HepG2 (cell line): Measurements from ENCODE around the gene TPSAB1. TPM values are rescaled to one million over a fixed set of nuclear protein-coding genes. Genes with fewer than 3 reads are reported as not detected.

ENCODE experiments used
- GTF3A ChIP-seq: sonication (generic); formaldehyde crosslinking; conservative IDR thresholded peaks from 2 replicates; pipeline ENCODE4 v1.4.0; 2020; ENCODE audit warnings: mild to moderate bottlenecking, missing genetic modification reagents
- HNRNPL ChIP-seq: fragments of 200-400 bp; formaldehyde crosslinking; IDR thresholded peaks from 2 replicates; pipeline ENCODE4 v1.6.1; 2017; ENCODE audit warnings: mild to moderate bottlenecking, low read depth, low read length
- NR2F2 ChIP-seq: IDR thresholded peaks from 2 replicates; pipeline ENCODE4 v1.6.1; 2012; ENCODE audit warnings: low read depth, inconsistent platforms, borderline replicate concordance
- U2AF1 ChIP-seq: fragments of 200-400 bp; formaldehyde crosslinking; optimal IDR thresholded peaks from 2 replicates; pipeline ENCODE3; 2017; ENCODE audit warnings: mild to moderate bottlenecking, low read depth, low read length
- ZBTB7A ChIP-seq: sonication (generic); formaldehyde crosslinking; IDR thresholded peaks from 2 replicates; pipeline ENCODE4 v1.8.0; 2022; ENCODE audit warnings: mild to moderate bottlenecking, missing genetic modification reagents
- ZNF331 ChIP-seq: sonication (generic); formaldehyde crosslinking; IDR thresholded peaks from 2 replicates; pipeline ENCODE4 v1.4.0; 2020; ENCODE audit warnings: missing genetic modification reagents
- polyA plus RNA-seq, 8 experiments: library from polyadenylated mRNA; depleted of rRNA in 3 of 8; stranded (reverse) in 7 of 8; unstranded in 1 of 8; fragments of >200 nt; fragmentation: Illumina TruSeq in 4 of 8; extraction: Trizol in 4 of 8; gene quantifications; 2 replicates each; pipeline versions ENCODE4 v1.2.1 to v1.2.3, GENCODE V29; 2011 to 2016; ENCODE audit warnings: low read depth in 4 of 8, missing spikeins in 1 of 8, mixed read lengths in 1 of 8; ENCODE audit not compliant: insufficient read depth in 1 of 8
- total RNA-seq, 5 experiments: library from RNA; depleted of rRNA; stranded (reverse); fragments of >200 nt; fragmentation: Illumina TruSeq; extraction: Trizol; gene quantifications; 2 replicates each; pipeline ENCODE4 v1.2.3, GENCODE V29; 2016; ENCODE audit warnings: low read depth in 1 of 5
- TF ChIP-seq, protein P1 (sequence below): sonication (generic); formaldehyde crosslinking; IDR thresholded peaks from one replicate; pipeline ENCODE4 v1.5.1; 2020; ENCODE audit warnings: mild to moderate bottlenecking, missing genetic modification reagents; ENCODE audit errors: not compliant biosample characterization
- TF ChIP-seq, protein P2 (sequence below): sonication (generic); formaldehyde crosslinking; IDR thresholded peaks from 2 replicates; pipeline ENCODE4 v1.5.0; 2020; ENCODE audit warnings: mild to moderate bottlenecking, missing genetic modification reagents
- TF ChIP-seq, protein P3 (sequence below): sonication (generic); formaldehyde crosslinking; IDR thresholded peaks from 2 replicates; pipeline ENCODE4 v1.4.0; 2020; ENCODE audit warnings: mild to moderate bottlenecking, missing genetic modification reagents
- TF ChIP-seq, protein P4 (sequence below): sonication (generic); formaldehyde crosslinking; IDR thresholded peaks from 2 replicates; pipeline ENCODE4 v1.5.0; 2020; ENCODE audit warnings: mild to moderate bottlenecking, missing genetic modification reagents

TPSAB1 gene
- total and polyA plus RNA-seq, 2 of the 13 experiments (the other 11 are each of a cell fraction or from before 2014, with no cell fraction given) = 0.12 TPM; not detected in 1

DNA sequence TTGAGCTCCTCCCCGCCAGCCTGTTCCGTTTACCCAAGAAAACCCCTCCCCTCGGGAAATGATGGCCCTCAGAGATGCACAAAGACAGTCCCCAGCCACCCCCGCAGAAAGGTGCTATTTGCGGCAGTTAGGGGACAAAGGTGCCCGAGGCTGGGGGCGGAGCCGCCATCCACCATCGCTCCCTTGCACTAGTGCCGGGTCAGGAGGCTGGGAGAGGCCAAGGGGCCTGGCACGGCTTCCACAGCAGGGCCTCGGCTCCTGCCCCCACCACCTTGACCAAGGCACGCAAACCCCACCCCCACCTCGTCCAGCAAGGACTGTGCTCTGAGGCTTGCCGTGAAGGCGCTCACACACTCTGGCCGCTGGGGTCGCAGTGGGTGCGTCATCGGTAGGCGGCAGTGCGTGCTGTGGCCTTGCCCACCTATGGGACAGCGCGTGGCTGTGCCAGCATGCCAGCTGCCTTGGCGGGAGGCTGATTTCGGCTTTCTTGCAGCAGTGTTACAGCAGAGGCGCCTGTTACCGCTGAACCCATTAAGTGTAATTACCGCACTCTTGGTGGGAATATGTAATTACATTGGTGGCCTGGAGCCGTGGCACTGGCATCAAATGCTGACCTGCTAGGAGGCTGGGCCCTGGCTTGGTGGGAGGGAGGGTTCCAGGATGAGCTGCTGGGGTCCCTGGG, 47.2 kb upstream of the TPSAB1 start (continued):
- TF ChIP-seq, protein P1, sequence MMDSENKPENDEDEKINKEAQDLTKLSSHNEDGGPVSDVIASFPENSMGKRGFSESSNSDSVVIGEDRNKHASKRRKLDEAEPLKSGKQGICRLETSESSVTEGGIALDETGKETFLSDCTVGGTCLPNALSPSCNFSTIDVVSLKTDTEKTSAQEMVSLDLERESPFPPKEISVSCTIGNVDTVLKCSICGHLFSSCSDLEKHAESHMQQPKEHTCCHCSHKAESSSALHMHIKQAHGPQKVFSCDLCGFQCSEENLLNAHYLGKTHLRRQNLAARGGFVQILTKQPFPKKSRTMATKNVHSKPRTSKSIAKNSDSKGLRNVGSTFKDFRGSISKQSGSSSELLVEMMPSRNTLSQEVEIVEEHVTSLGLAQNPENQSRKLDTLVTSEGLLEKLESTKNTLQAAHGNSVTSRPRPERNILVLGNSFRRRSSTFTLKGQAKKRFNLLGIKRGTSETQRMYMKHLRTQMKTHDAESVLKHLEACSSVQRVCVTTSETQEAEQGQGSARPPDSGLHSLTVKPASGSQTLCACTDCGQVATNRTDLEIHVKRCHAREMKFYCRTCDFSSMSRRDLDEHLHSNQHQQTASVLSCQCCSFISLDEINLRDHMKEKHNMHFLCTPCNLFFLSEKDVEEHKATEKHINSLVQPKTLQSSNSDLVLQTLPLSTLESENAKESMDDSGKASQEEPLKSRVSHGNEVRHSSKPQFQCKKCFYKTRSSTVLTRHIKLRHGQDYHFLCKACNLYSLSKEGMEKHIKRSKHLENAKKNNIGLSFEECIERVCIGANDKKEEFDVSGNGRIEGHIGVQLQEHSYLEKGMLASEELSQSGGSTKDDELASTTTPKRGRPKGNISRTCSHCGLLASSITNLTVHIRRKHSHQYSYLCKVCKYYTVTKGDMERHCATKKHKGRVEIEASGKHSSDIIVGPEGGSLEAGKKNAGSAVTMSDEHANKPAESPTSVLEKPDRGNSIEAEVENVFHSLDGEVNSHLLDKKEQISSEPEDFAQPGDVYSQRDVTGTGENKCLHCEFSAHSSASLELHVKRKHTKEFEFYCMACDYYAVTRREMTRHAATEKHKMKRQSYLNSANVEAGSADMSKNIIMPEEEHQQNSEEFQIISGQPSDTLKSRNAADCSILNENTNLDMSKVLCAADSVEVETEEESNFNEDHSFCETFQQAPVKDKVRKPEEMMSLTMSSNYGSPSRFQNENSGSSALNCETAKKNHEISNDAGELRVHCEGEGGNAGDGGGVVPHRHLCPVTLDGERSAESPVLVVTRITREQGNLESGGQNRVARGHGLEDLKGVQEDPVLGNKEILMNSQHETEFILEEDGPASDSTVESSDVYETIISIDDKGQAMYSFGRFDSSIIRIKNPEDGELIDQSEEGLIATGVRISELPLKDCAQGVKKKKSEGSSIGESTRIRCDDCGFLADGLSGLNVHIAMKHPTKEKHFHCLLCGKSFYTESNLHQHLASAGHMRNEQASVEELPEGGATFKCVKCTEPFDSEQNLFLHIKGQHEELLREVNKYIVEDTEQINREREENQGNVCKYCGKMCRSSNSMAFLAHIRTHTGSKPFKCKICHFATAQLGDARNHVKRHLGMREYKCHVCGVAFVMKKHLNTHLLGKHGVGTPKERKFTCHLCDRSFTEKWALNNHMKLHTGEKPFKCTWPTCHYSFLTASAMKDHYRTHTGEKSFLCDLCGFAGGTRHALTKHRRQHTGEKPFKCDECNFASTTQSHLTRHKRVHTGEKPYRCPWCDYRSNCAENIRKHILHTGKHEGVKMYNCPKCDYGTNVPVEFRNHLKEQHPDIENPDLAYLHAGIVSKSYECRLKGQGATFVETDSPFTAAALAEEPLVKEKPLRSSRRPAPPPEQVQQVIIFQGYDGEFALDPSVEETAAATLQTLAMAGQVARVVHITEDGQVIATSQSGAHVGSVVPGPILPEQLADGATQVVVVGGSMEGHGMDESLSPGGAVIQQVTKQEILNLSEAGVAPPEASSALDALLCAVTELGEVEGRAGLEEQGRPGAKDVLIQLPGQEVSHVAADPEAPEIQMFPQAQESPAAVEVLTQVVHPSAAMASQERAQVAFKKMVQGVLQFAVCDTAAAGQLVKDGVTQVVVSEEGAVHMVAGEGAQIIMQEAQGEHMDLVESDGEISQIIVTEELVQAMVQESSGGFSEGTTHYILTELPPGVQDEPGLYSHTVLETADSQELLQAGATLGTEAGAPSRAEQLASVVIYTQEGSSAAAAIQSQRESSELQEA (CRISPR knock-in tag) = no peak
- TF ChIP-seq, protein P2, sequence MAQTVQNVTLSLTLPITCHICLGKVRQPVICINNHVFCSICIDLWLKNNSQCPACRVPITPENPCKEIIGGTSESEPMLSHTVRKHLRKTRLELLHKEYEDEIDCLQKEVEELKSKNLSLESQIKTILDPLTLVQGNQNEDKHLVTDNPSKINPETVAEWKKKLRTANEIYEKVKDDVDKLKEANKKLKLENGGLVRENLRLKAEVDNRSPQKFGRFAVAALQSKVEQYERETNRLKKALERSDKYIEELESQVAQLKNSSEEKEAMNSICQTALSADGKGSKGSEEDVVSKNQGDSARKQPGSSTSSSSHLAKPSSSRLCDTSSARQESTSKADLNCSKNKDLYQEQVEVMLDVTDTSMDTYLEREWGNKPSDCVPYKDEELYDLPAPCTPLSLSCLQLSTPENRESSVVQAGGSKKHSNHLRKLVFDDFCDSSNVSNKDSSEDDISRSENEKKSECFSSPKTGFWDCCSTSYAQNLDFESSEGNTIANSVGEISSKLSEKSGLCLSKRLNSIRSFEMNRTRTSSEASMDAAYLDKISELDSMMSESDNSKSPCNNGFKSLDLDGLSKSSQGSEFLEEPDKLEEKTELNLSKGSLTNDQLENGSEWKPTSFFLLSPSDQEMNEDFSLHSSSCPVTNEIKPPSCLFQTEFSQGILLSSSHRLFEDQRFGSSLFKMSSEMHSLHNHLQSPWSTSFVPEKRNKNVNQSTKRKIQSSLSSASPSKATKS (CRISPR knock-in tag) = no peak
- TF ChIP-seq ZBTB7A (0 out of 2 replicates have a peak, but pooled peaks have one; percentile 28), NR2F2 (no peak), ZNF331 (no peak), GTF3A (CRISPR knock-in tag) (no peak), U2AF1 (no peak), HNRNPL (peak; percentile 85)
- TF ChIP-seq, protein P3, sequence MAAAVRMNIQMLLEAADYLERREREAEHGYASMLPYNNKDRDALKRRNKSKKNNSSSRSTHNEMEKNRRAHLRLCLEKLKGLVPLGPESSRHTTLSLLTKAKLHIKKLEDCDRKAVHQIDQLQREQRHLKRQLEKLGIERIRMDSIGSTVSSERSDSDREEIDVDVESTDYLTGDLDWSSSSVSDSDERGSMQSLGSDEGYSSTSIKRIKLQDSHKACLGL = no peak
- TF ChIP-seq, protein P4, sequence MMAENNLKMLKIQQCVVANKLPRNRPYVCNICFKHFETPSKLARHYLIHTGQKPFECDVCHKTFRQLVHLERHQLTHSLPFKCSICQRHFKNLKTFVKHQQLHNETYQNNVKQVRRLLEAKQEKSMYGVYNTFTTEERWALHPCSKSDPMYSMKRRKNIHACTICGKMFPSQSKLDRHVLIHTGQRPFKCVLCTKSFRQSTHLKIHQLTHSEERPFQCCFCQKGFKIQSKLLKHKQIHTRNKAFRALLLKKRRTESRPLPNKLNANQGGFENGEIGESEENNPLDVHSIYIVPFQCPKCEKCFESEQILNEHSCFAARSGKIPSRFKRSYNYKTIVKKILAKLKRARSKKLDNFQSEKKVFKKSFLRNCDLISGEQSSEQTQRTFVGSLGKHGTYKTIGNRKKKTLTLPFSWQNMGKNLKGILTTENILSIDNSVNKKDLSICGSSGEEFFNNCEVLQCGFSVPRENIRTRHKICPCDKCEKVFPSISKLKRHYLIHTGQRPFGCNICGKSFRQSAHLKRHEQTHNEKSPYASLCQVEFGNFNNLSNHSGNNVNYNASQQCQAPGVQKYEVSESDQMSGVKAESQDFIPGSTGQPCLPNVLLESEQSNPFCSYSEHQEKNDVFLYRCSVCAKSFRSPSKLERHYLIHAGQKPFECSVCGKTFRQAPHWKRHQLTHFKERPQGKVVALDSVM (CRISPR knock-in tag) = no peak
